MCF 10A (cell line): ENCODE measurements around the gene MAP4K2. TPM values are rescaled to one million over a fixed set of nuclear protein-coding genes. Genes with fewer than 3 reads are reported as not detected.

ENCODE experiments used
- BruUV-seq: library from RNA; stranded (reverse); fragments of 400-500 nt; replicated peaks from 2 replicates; lab custom pipeline; 2021; lab: Mats Ljungman, UMichigan
- CTCF ChIA-PET: fragments of 300-600 bp; sonication (Branson Sonifier 250); formaldehyde crosslinking; extraction: SDS; loops from one replicate; lab custom pipeline; 2021; ENCODE audit warnings: antibody characterized with exemption, inconsistent platforms; lab: Yijun Ruan, JAX
- POLR2A ChIA-PET: fragments of 300-600, 350-650 bp; sonication (Branson Sonifier 250); formaldehyde crosslinking; extraction: SDS; loops from one replicate; lab custom pipeline; 2020; ENCODE audit warnings: antibody characterized with exemption, inconsistent platforms; lab: Yijun Ruan, JAX
- DNase-seq: peaks from one replicate; pipeline ENCODE4 v3.0.0-alpha.2; 2018; ENCODE audit not compliant: unreplicated experiment
- H3K27ac Mint-ChIP-seq: one replicate; pipeline ENCODE4 v1.8.0; 2022; ENCODE audit warnings: mild to moderate bottlenecking, low read depth, mixed read lengths; ENCODE audit not compliant: unreplicated experiment
- H3K27me3 Mint-ChIP-seq: one replicate; pipeline ENCODE4 v1.8.0; 2022; ENCODE audit warnings: mixed read lengths; ENCODE audit not compliant: insufficient read depth, unreplicated experiment
- H3K36me3 Mint-ChIP-seq: one replicate; pipeline ENCODE4 v1.8.0; 2022; ENCODE audit warnings: mild to moderate bottlenecking, moderate library complexity, mixed read lengths; ENCODE audit not compliant: insufficient read depth, unreplicated experiment
- H3K4me1 Mint-ChIP-seq: one replicate; pipeline ENCODE4 v1.8.0; 2022; ENCODE audit warnings: mixed read lengths; ENCODE audit not compliant: insufficient read depth, unreplicated experiment
- H3K4me3 Mint-ChIP-seq: one replicate; pipeline ENCODE4 v1.8.0; 2022; ENCODE audit warnings: mild to moderate bottlenecking, moderate library complexity, mixed read lengths; ENCODE audit not compliant: unreplicated experiment
- H3K9me3 Mint-ChIP-seq: one replicate; pipeline ENCODE4 v1.8.0; 2022; ENCODE audit warnings: mixed read lengths; ENCODE audit not compliant: unreplicated experiment
- CTCF ChIP-seq: fragments of 200-600 bp; IDR thresholded peaks from one replicate; pipeline ENCODE4 v1.8.0; 2022; ENCODE audit warnings: antibody characterized with exemption, mild to moderate bottlenecking; ENCODE audit not compliant: unreplicated experiment
- intact Hi-C: fragments of 100-400 bp; cut with micrococcal nuclease; formaldehyde crosslinking; loops from 2 replicates; pipeline ENCODE4 v1.14.1; 2022
- total RNA-seq: library from RNA; stranded (reverse); gene quantifications from 2 replicates; pipeline ENCODE4 v1.2.3, GENCODE V29; 2022

The MAP4K2 gene
- total RNA-seq, 1 experiment from 2014 or later = 6.8 TPM

DNA sequence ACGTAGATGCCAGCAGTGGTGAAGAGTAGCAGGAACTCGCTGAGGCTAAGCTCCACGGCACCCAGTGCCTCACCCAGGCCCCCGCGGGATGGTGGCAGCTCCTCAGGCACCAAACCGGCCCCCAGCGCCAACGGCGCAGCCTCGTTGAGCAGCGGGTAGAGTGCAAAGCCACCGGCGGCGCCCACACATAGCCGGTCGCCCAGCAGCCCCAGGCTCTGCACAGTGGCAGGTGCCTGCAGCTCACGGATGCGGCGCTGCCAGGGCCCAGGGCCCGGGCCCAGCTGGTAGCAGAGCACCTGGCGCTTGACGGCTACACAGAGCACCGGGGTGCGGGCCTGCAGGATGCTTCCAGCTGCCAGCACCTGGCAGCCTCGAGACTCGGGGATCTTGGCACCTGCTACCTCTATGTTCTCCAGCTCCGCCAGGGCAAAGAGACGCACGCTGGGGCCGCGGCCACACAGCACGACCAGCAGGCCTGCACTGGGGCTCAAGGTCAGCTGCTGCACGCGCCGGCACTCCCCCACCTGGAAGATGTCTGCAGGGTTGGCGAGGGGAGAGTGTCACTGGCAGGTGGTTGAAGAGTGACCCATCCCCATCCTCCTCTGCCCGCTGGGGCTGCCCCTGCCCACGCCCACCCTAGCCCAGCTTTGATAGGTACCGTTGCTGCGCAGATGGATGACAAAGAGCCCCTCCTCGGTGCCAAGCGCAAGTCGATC, 26.7 kb upstream of the MAP4K2 start:
- H3K27me3 Mint-ChIP-seq = no peaks in the 10 kb centered on the region
- H3K4me1 Mint-ChIP-seq = no peaks in the 10 kb centered on the region
- no TSS peak for BruUV-seq
- no peak for TF ChIP-seq CTCF
- peaks cover 11% of the 10 kb centered on the region for H3K36me3 Mint-ChIP-seq
- ChIA-PET CTCF (interaction anchor here (0.6 to 0.9 kb wide), 5 partner anchors 15 to 720 kb away, joined by 3 to 5 read pairs (median 3); no protein-coding TSS in a partner anchor), POLR2A (no interaction called here)
- no peak overlapping the region for H3K27ac Mint-ChIP-seq
- intact Hi-C loops = no loop called here
- H3K9me3 Mint-ChIP-seq = no peaks in the 10 kb centered on the region
- H3K4me3 Mint-ChIP-seq = no peak overlapping the region
- no peak for DNase-seq

GRCh38 chr11:64827451-64827839, 24.4 kb upstream of the MAP4K2 start:
- peaks cover 11% of the 10 kb centered on the region for H3K36me3 Mint-ChIP-seq
- no peak overlapping the region for H3K27ac Mint-ChIP-seq
- no peak overlapping the region for H3K4me3 Mint-ChIP-seq
- no peaks in the 10 kb centered on the region for H3K4me1 Mint-ChIP-seq
- intact Hi-C loops = no loop called here
- no peak for DNase-seq
- no TSS peak for BruUV-seq
- TF ChIP-seq CTCF = no peak
- ChIA-PET POLR2A (interaction anchor here (0.8 kb wide), 2 partner anchors 8 to 334 kb away, joined by 3 read pairs; no protein-coding TSS in a partner anchor), CTCF (interaction anchor here (0.7 to 0.8 kb wide), 2 partner anchors 9 to 238 kb away, joined by 3 to 8 read pairs; no protein-coding TSS in a partner anchor)
- H3K9me3 Mint-ChIP-seq = no peaks in the 10 kb centered on the region
- no peaks in the 10 kb centered on the region for H3K27me3 Mint-ChIP-seq

GRCh38 chr11:64826578-64827450, 23.8 kb upstream of the MAP4K2 start:
- POLR2A ChIA-PET = interaction anchor here (0.8 kb wide), 2 partner anchors 8 to 335 kb away, joined by 3 read pairs; no protein-coding TSS in a partner anchor
- H3K27me3 Mint-ChIP-seq = no peaks in the 10 kb centered on the region
- no peak overlapping the region for H3K27ac Mint-ChIP-seq
- CTCF ChIA-PET = interaction anchor here (0.7 to 0.8 kb wide), 2 partner anchors 9 to 239 kb away, joined by 3 to 8 read pairs; no protein-coding TSS in a partner anchor
- no peak overlapping the region for H3K4me3 Mint-ChIP-seq
- intact Hi-C loops = no loop called here
- no peaks in the 10 kb centered on the region for H3K4me1 Mint-ChIP-seq
- peaks cover 11% of the 10 kb centered on the region for H3K36me3 Mint-ChIP-seq
- no peaks in the 10 kb centered on the region for H3K9me3 Mint-ChIP-seq
- no peak for TF ChIP-seq CTCF
- DNase-seq = no peak
- BruUV-seq = no TSS peak

DNA sequence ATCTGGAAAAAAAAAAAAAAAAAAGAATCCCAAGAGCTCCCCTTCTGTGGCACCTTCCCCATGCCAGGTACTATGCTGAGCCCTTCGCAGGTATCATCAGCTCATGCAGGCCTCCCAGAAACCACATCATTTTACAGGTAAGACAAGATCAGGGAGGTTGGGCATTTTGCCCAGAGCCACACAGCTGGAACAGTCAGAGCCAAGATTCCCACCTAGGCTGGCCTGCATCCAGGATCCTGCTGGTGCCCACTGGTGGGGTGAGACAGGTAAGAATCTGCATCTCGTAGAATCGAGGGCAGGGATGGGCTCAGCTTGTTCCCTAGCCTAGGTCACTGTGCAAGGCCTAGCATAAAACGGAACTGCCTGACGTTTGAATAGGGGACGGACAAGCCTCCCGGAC, 23.0 kb upstream of the MAP4K2 start:
- intact Hi-C loops = no loop called here
- Mint-ChIP-seq H3K9me3 (no peaks in the 10 kb centered on the region), H3K36me3 (peaks cover 8% of the 10 kb centered on the region), H3K4me3 (no peak overlapping the region), H3K27me3 (no peaks in the 10 kb centered on the region), H3K4me1 (no peaks in the 10 kb centered on the region), H3K27ac (no peak overlapping the region)
- no TSS peak for BruUV-seq
- ChIA-PET CTCF (interaction anchor here (0.5 kb wide), 1 partner anchor 180 kb away, joined by 3 read pairs; no protein-coding TSS in a partner anchor), POLR2A (interaction anchor here (1.1 kb wide), 1 partner anchor 9 kb away, joined by 3 read pairs; no protein-coding TSS in a partner anchor)
- TF ChIP-seq CTCF = no peak
- no peak for DNase-seq
